GM18502 (cell line): Measurements from ENCODE around the gene ERBB4.

Source experiments
- ATAC-seq: cut with Tn5 transposase; IDR thresholded peaks from one replicate; pipeline ENCODE4 v1.9.1; 2021; ENCODE audit warnings: mild to moderate bottlenecking; ENCODE audit not compliant: unreplicated experiment, poor library complexity

The ERBB4 gene

DNA sequence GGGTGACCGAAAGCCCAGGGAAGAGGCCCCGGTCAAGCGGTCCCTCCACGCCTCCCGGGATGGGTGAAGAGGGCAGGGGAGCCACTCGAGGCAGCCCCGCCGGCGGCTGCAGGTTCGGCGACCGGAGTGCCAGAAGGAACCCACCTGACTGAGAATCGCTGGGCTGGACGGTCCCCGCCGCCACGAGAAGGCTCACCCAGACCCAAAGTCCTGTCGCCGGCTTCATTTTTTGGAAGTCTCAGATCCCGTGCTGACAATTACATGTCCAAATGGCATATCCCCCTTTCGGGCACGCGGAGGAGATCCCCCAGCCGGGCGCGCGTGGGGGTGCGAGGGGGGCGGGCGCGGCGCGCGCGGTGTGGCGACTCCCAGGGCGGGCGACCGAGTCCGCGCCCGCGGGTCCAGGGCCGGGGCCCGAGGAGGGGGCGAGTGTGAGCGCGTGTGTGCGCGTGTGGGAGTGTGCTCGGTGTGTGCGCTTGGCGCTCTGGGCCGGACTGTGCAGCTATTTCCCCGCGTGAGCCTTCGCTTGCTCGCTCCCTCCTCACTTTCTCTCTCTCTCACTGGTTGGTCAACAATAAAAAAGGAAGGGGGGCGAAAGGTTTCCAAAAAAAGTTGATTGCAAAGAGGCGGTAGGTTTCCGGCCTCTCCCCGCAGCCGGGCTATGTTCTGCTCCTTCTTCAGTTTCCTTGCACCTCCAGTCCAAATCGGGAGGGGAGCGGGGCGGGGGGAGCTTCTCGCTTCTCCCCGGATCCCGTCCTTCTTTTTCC is at the start of gene ERBB4:
TSS of gene ERBB4 (minus strand) at position 498 of the 767 bp plus-strand sequence. CDS start at position 226, 272 bp downstream.
- peak; percentile 27 for ATAC-seq

DNA sequence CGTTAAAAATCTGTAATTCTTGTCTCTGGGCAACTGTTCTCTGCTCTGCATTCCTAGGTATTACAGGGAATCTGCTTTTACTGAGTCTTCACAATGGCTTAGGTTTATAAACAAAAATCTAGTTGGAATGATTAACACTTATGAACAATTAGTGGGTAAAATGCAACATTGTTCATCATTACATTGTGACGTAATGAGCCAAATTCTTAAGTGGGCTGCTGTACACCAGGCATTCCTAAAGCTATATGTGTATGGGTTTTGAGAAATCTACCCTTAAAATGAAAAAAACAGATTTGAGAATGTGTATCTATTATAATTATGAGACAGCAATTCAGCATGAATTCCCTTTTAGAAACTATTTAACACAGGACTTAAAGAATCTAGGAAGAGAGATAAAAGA is 41.5 kb upstream of the ERBB4 start:
- no peak for ATAC-seq

DNA sequence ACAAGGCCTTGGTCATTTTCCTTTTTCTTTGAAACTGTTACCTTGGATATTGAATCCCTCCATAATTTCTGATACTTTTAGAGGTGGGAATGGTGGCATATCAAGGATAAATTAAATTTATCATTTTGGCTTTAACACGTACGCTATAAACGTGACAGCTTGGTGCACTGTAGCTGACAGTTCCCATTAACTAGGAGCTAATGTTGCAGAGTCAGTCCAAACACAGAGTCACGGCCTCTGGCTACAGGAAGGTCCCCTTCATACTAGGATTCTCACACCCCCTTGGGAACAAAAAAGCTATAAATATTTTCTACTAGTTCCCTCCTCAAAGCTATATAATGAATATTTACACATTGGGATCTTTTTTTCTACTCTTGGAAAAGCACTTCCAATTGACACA is 17.7 kb upstream of the ERBB4 start:
- no peak for ATAC-seq

DNA sequence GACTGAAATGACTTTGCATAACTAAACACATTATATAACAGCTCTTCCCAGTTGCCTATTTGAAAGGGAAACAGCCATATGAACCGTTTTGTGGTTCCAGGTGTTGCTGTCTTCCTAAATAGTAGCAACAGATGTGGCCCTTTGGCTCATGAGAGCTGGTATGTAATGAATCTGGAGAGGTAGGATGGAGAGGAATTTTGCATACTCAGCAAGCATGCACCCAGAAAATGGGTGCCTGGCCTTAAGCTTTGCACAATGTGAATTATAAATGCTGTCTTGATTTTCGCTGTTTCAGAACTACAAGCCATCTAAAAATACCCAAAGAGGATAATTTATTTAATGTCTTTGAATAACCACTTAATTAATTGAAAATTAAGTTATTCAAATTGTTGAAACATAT is 15.6 kb upstream of the ERBB4 start:
- no peak for ATAC-seq

DNA sequence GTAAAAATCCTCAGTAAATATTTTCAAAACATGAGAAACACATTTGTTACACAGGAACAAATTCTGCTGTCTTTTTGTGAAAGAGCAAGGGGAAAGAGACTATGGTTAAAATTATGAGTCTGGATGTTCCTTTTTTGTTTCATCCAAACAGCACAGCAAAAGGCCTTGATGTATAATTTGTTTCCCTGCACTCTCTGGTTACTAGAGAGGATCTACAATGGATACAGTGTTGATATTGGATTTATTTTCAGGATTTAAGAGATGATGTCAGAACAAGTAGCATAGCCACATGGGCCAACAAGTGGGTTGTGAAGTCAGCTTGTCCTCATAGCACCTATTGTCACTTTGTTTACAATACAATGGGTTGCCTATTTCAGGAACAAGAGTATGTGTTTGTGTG is 11.3 kb upstream of the ERBB4 start:
- no peak for ATAC-seq

DNA sequence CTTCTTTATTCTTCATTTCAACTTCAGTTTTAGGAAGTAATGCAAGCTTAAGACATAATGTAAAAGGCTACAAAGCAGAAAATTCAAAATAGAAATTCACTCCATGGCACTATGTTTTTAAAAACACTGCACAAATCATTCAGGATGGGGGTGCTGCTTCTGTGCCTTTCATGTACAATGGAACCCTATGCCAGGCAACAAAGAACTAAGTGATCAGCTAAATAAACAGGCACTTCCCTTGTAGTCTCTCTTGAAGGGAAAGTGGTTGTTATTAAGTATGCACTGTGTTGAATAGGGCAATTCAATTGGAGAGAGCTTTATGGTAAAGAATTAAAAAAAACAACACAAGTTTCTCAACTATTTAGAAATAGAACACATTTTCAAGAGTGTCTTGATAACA is 10.9 kb upstream of the ERBB4 start:
- no peak for ATAC-seq

DNA sequence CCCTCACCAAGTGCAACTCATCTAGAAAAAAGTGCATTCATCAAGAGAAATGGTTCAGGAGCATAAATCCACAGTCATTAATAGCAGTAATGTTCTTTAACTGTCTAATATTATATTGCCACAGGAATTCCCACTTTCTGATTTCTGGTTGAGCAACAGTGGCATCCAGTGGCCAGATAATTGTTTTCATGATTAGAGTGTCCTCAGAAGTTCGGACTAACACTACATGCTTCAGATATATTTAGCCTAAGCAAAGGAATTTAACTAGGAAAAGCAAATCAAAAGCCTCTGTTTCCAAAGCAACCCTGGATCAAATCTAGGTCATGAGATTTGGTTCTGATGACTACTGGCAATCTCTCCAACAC is 9.8 kb upstream of the ERBB4 start:
- ATAC-seq = no peak

DNA sequence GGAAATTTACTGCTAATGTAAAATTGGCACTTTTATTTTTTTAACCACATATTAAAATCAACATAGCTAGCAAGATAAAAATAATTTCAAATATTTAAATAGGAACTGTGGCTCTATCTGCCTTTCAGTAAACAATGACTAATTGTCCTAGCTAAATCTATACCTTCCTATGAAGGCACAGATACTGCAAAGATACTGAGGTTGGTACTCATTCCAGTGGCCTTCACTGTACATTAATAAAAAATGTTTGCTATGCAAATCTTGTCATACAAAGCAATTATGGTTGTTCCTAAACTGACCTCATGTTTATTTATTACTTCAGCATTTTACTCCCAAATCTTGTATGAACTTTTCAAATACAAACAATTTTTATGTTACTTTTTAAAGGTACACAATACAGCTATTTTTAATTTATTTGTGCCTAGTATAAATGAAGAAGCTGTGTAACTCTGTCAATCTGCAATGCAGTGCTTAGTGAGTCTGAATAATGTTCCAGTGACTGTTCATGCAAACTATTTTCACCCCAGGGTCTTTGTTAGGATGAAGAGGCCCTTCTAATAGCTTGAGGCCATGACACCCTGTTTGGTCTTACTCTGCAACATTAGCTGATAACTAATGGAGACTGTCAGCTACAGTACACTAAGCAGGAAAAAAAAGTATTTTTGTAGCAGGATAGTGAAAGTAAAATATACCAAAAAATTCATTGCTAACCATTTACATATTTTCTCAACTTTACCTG is 9.3 kb upstream of the ERBB4 start:
- no peak for ATAC-seq

DNA sequence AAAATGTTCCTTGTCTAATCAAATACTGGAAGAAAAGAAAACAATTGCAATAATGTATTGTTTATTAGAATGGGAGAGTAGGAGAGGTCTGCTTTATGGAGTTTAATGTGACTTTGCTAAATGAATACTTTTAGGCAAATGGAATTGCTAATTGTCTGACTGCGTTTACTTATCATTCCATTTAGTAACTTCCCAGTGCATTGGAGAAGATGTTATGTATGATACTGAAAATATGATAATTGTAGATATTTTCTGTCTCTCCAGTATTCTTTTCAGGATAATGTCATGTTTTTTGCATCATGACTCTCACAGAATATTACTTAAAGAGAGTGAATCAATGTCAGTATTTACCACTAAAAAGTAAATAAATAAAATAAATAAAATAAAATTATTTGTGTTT is 8.1 kb upstream of the ERBB4 start:
- ATAC-seq = no peak

DNA sequence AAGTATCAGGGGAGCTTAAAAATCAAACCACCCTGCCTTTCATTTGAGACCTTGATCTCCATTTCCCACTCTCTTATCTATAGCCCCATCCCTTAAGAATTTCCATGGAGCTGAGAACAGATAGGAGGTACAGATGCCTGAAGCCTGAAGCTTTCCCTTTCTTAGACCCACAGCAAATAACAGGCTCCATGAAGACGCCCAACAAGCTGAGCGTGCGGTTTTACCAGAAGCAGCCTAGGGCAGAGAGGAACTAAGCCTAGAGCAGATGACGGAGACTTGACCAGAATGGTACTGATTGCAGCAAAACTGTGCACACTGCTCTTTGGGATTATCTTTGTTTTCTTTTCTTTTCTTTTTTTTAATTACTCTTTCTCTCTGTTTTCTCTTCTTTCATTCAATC is 1.7 kb upstream of the ERBB4 start:
- no peak for ATAC-seq

DNA sequence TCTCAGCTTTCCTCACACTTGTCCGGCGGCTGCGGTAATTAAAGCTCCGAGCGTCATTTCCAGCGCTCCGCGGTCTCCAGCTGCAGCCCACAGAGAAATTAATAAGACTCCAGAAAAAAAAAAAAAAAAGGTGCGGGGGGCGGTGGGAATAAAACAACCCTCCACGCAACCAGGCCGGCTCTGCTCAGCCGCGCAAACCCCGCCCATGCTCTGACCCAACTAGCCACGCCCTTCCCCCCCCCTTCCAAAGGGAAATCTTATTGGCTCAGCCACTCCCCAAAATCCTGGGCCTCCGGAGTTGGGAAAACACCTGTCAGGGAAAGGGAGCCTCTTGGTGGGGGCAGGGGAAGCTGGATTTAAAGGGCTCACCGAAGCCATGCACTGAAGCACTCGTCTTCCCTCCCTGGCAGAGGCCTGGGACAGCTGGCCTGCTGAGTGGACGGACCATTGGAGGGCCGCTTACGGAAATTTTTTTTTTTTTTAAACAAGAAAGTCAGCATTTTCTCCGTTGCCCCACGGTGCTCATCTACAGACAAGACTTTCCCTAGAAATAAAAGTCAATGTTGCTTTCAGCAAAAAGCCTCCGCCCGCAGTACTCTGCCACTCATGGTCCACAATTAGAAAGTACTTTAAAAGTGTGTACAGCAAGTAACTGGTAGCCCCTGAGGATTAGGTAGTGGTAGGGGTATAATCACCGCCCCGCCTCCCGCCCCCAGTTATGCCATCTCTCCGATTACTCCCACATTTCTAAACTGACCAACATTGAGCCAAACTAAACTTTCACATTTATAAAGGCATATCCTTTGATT is 674 bp upstream of the ERBB4 start:
- ATAC-seq = no peak

DNA sequence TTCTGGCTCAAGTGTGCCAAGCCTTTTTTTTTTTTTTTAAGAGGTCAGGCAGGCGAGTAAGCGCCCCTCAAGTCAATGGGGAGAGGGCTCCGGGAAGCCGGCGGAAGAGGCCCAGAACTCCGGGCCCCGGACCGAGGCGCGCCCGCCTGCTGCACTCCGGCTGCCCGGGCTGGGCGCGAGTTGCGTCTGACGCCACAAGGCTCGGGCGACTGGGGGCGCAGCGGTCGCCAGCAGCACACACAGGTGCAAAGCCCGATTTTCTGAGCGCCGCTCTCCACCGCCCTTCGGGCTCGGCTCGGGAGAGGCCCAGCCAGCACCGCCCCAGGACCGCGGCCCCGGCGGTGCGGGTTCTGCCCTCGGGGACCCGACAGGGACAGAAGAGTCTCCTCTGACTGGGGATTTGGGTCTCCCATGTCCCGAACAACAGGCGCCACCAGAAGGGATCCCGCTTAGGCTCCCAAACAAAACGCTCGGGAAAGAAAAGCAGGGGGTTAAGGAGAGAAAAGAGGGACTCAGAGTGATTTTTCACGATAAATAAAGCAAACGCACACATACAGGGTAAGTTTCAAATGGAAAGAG is 787 bp downstream of the ERBB4 start:
- peak; percentile 43 for ATAC-seq

DNA sequence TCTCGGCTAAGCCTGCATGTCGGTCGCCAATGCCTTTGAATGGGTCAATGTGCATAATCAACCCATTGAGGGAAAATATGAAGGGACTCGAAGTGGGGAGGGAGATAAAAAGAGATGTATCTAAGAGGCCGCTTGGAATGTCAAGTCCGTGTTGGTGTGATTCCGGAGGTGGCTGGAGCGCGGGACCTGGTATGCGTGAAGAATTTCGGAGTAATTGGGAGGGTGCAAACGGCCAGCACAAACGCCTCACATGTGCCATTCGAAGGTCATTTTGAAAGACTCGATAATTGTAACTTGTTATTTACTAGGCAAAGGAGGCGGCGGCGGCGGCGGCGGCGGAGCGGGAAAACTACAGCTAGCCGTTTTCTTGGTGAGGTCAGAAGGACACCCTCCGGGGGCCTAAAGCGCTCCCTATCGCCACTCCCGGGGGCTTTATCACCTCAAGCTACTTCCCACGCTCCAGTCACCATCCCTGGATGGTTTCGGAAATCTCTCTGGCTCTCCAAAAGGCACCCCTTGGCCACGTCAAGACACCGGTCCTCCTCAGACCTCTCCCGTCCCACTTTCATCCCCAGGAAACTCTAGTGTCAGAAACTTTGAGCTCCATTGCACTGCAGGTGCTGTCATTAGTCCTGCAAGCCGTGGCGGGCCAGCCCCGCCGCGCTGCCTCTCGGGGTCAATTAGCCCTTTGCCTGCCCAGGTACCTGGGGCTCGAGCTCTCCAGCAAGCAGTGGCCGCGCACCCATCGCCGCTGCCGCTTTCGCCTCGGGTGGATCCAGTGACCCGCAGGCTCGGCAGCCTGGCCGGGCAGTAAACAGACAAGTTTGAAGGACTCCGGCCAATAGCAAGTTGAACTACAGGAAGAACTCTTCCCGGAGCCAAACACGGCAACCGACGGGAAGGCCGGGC is 1.5 kb downstream of the ERBB4 start:
- ATAC-seq = peak; percentile 16

DNA sequence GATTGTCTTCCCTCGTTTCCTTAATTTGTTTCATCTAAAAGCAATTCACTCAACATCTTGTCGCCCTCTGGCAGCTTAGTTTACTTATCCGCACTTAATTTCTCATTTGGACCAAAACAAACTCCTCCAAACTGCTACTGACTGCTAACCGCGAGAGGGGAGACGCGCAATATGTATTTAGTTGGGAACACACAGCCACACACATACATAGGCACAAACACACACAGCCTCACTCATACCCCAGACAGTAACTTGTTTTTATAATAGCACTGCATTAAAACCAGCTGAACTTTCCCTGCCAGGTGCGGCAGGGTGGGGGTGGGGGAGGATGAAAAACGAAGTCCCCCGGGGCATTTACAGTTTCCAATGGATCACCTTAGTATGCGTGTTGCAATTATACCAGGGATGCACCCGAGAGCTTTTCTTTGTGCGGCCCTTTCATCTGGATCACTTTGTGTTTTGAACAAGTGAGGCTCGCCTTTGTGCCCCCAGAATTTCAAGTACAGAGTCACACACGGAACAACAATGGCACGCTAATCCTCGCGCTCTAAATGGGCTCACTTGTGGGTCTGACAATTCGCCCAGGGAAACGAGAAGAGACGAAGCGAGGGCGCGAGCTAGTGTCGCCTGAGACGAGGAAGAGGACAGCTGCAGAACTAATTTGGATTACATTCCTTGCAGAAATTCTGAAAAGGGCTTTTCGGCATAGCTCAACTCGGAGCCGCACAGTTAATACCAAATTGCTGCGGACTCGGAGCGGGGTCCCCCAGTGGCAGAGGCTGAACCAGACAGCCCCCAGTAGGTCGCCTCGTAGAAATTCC is 2.4 kb downstream of the ERBB4 start:
- no peak for ATAC-seq

DNA sequence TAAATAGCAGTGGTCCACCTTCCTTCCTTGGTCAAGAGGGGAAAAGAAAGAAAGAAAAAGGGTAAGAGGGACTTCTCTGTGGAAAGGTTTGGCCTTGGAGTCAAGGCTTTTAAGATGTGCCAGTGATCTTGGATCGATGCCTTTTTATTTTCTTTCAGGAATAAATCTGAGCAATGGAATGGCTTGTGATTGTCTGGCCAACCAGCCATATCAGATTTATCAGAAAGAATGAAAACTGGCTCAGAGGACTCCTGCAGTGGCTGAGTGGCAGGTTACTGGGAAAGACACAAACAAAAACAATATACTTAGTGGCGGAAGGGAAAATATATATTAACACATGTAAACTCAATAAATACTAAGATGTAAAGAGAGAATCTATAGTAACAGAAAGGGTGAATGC is 4.3 kb downstream of the ERBB4 start:
- no peak for ATAC-seq

DNA sequence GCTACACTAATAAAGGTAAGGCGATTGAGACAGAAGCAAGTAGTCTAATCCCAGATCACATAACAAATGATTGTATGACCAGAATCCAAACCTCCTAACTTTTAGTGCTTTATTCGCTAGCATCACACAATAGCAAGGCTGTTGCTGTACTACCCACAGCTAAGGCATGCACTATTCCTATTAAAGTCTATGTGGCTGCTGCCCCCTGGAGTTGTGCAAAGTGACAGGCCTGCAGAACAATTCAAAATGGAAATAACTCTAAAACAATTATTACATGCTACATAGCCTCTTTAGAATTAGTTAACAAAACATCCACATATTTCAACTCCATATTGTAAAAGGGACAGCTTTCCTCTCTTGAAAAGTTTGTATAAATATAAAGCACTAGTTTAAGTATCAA is 6.0 kb downstream of the ERBB4 start:
- no peak for ATAC-seq

DNA sequence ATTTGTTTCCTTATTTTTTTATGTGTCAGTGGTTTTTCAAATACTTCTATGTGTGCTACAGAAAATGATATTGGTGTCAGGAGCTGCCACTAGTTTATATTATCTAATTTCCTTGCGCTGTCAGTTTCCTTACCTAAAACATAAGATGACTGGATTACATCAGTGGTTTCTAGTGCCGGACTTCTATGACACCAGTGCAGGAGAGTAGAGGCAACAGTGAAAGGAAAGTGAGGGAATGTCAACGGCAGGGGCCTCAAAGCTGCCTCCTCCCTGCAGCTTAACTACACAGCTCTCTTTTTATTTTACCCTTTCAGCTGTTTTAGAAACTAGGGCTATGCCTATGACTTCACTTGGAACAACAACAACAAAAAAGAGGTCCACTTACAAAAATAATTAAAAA is 6.5 kb downstream of the ERBB4 start:
- no peak for ATAC-seq

DNA sequence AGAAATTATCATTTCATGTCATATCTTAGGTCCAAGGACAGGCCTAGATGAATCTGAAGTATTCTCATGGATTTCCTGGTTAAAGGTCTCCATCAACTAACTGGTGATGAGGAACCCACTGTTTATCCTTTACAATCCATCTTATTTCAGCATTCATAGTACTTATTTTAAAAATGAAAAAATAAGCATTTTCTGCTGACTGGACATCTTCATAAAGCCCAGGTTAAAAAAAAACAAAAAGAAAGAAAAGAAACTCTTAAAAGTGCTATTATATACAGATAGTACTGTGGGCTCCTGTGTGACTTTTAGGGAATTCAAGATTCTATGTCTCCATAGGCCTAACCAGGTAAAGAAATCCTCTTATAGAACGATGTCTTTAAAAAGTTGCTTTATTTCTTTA is 7.1 kb downstream of the ERBB4 start:
- ATAC-seq = no peak

DNA sequence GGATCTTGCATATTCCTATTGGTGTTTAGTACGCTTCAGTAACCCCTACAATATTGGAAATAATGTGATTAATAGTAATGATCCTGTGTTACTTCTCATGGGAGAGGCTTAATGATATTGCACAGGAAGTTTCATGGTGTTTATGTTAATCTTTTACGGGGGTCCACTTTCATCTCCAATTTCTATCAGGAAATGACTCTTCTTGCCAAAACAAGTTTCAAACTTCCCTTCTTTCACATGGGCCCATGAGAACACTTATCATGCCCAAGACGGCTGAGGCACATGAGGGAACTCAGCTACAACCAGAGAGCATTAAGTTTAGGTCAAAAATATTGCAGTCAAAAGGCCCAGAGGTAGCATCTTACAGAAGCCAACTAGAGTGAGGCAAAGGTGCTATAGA is 7.6 kb downstream of the ERBB4 start:
- ATAC-seq = no peak
